Activated T-cell treated with anti-CD3 and anti-CD28 coated beads for 1 hour (primary cell): ENCODE results near the gene EHD2.
"Not testable (repeated sequence)": the region's sequence is repeated elsewhere in the genome, so short reads cannot be mapped to it uniquely, and the experiment has no call there.

Experiments used
- DNase-seq: peaks from one replicate; pipeline ENCODE4 v3.0.0-alpha.2; 2020; ENCODE audit warnings: low read depth

The EHD2 gene

GRCh38 chr19:47752440-47753211 lies 39.4 kb downstream of the EHD2 start:
- no peak for DNase-seq

- no peak for DNase-seq
Measured at GRCh38 chr19:47754206-47755064, 41.2 kb downstream of the EHD2 start.

- no peak for DNase-seq
Measured at GRCh38 chr19:47755065-47755761, 42.0 kb downstream of the EHD2 start.

- no peak for DNase-seq
Measured at GRCh38 chr19:47755762-47756626, 42.8 kb downstream of the EHD2 start.

- DNase-seq: no peak
Measured at GRCh38 chr19:47756627-47756929, 43.4 kb downstream of the EHD2 start.

GRCh38 chr19:47756953-47757608 lies 43.9 kb downstream of the EHD2 start:
- DNase-seq: no peak

GRCh38 chr19:47757617-47758442 lies 44.6 kb downstream of the EHD2 start:
- DNase-seq: no peak

- no peak for DNase-seq
Measured at GRCh38 chr19:47758443-47758804, 45.2 kb downstream of the EHD2 start.

- no peak for DNase-seq
Measured at GRCh38 chr19:47760632-47760999, 47.4 kb downstream of the EHD2 start.

GRCh38 chr19:47761566-47761965 lies 48.3 kb downstream of the EHD2 start:
- DNase-seq: no peak

- DNase-seq: no peak
Measured at GRCh38 chr19:47762151-47762550, 48.9 kb downstream of the EHD2 start.

- no peak for DNase-seq
Measured at GRCh38 chr19:47762615-47763308, 49.5 kb downstream of the EHD2 start.

- DNase-seq: not testable (repeated sequence)
Measured at GRCh38 chr19:47764705-47765104, 51.5 kb downstream of the EHD2 start.

GRCh38 chr19:47765523-47766358 lies 52.5 kb downstream of the EHD2 start:
- DNase-seq: peak; percentile 33

- DNase-seq: no peak
Measured at GRCh38 chr19:47766359-47766620, 53.1 kb downstream of the EHD2 start.

- no peak for DNase-seq
Measured at GRCh38 chr19:47766670-47767069, 53.4 kb downstream of the EHD2 start.

- DNase-seq: no peak
Measured at GRCh38 chr19:47767349-47767748, 54.1 kb downstream of the EHD2 start.

GRCh38 chr19:47768604-47769003 lies 55.4 kb downstream of the EHD2 start:
- DNase-seq: no peak

GRCh38 chr19:47769534-47769933 lies 56.3 kb downstream of the EHD2 start:
- no peak for DNase-seq
